A673 (cell line): ENCODE data around the gene SH2D2A.

ENCODE experiments used
- EZH2 ChIP-seq: fragments of 200-600 bp; sonication (generic); IDR thresholded peaks from 2 replicates; pipeline ENCODE4 v1.6.1; 2017; ENCODE audit warnings: borderline replicate concordance, low read depth, mild to moderate bottlenecking, mixed read lengths, antibody characterized with exemption, low read length; ENCODE audit not compliant: poor library complexity, severe bottlenecking
- TF ChIP-seq, protein P1 (sequence below): fragments of 300-800, 200-600 bp; sonication (generic); conservative IDR thresholded peaks from 2 replicates; pipeline ENCODE4 v1.5.1; 2017; ENCODE audit warnings: low read depth, mild to moderate bottlenecking, antibody characterized with exemption, low read length, moderate library complexity, mixed read lengths

- TF ChIP-seq, protein P1, sequence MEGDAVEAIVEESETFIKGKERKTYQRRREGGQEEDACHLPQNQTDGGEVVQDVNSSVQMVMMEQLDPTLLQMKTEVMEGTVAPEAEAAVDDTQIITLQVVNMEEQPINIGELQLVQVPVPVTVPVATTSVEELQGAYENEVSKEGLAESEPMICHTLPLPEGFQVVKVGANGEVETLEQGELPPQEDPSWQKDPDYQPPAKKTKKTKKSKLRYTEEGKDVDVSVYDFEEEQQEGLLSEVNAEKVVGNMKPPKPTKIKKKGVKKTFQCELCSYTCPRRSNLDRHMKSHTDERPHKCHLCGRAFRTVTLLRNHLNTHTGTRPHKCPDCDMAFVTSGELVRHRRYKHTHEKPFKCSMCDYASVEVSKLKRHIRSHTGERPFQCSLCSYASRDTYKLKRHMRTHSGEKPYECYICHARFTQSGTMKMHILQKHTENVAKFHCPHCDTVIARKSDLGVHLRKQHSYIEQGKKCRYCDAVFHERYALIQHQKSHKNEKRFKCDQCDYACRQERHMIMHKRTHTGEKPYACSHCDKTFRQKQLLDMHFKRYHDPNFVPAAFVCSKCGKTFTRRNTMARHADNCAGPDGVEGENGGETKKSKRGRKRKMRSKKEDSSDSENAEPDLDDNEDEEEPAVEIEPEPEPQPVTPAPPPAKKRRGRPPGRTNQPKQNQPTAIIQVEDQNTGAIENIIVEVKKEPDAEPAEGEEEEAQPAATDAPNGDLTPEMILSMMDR = no peak
- TF ChIP-seq EZH2 = no peak
These were observed 20.1 kb downstream of the SH2D2A start for GRCh38 chr1:156796340-156797097.
